Measurements from ENCODE around the gene ARL4A. TPM values are rescaled to one million over a fixed set of nuclear protein-coding genes. Genes with fewer than 3 reads are reported as not detected.
"Not testable (repeated sequence)": the region's sequence is repeated elsewhere in the genome, so short reads cannot be mapped to it uniquely, and the experiment has no call there.

Gene ARL4A
- total RNA-seq, 1 donor from 2014 or later: 44.8 TPM

DNA sequence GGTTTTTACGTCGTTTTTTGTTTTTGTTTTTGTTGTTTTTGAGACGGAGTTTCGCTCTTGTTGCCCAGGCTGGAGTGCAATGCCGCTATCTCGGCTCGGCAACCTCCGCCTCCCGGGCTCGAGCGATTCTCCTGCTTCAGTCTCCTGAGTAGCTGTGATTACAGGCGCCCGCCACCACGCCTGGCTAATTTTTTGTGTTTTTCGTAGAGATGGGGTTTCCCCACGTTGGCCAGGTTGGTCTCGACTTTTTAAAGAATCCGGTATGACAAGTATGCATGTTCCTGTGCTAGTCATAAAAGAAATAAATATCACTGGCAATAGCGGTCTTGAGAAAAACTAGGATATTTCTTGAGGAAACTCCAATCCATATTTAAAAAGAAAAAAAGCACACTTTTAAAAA lies 2.7 kb upstream of the ARL4A start:
- no peak overlapping the region for H3K27ac ChIP-seq
- no peak for TF ChIP-seq CTCF (IDR thresholded peaks at IDR 0.05)
- H3K9me3 ChIP-seq: no peaks in the 10 kb centered on the region
- no peak for ATAC-seq
- DNase-seq: no peak
- no peak overlapping the region for H3K4me3 ChIP-seq
- H3K4me1 ChIP-seq: peaks cover 1% of the 10 kb centered on the region
- intact Hi-C loops (cut with DNase I): loop anchor here (10.0 kb wide), 1 partner anchor 580 kb away; no protein-coding TSS in a partner anchor
- no peaks in the 10 kb centered on the region for H3K27me3 ChIP-seq (ENCODE audit: low read depth)
- no peaks in the 10 kb centered on the region for H3K36me3 ChIP-seq

DNA sequence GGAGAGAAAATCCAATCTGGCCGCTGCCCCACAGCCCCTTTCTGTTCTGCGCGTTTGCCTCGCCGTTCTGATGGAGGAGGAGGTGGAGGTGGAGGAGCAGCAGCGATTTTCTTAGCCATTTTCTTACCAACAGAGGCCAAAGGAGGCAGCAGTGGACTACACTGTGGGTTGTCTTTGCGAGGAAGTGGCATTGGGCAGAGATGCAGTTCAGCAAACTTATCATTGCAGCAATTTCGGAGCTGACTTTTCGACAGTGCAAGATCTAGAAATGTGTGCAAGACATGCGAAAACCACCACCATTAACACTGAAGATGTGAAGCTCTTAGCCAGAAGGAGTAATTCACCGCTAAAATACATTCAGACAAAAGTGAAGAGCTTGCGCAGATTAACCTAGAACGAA lies 1.9 kb upstream of the ARL4A start:
- ATAC-seq: no peak
- H3K27ac ChIP-seq: peak overlapping the region; percentile 97
- intact Hi-C loops (cut with DNase I): loop anchor here (10.0 kb wide), 1 partner anchor 579 kb away; no protein-coding TSS in a partner anchor
- peaks cover 3% of the 10 kb centered on the region for H3K4me1 ChIP-seq
- peak; percentile 51 for TF ChIP-seq CTCF (IDR thresholded peaks at IDR 0.05)
- H3K27me3 ChIP-seq (ENCODE audit: low read depth): no peaks in the 10 kb centered on the region
- DNase-seq: no peak
- H3K4me3 ChIP-seq: peak overlapping the region; percentile 96
- no peaks in the 10 kb centered on the region for H3K9me3 ChIP-seq
- H3K36me3 ChIP-seq: no peaks in the 10 kb centered on the region

DNA sequence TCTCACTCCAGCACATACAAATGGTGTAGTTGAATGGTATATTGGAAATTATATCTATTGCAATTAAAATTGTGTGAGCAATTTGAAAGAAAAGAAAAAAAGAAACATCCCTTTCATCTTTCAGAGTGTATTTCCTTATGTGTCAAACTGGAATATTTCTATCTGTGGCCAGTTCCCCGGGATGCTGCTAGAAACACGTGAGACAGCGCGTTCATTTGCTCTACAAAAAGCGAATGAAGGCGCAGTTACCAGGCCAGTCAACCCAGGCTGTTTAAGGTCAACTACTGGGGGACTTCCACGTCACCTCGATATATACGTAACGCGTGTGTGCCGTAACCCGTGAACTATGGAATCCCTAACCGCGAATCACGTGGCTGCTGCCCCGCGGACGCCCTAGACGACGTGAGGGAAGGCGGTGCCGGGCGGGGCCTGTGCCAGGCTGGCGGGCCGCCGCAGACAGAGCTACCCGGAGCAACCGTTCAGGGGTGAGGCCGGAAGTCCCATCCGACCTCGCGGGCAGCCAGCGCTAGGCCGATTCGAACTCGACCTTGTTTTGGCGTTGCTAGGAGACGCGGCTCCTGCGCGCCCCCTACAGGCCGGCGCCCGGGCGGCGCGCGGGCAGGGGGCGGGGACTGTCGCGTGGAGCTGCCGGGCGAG lies 1.1 kb upstream of the ARL4A start:
- ATAC-seq (peak; percentile 94 to 96), DNase-seq (peak; percentile 98)
- intact Hi-C loops (cut with DNase I): loop anchor here (10.0 kb wide), 1 partner anchor 578 kb away; no protein-coding TSS in a partner anchor
- H3K36me3 ChIP-seq: no peaks in the 10 kb centered on the region
- H3K9me3 ChIP-seq: no peaks in the 10 kb centered on the region
- H3K4me1 ChIP-seq: peaks cover 3% of the 10 kb centered on the region
- no peaks in the 10 kb centered on the region for H3K27me3 ChIP-seq (ENCODE audit: low read depth)
- H3K27ac ChIP-seq: peak overlapping the region; percentile 97
- TF ChIP-seq CTCF (IDR thresholded peaks at IDR 0.05): peak; percentile 90
- peak overlapping the region; percentile 96 for H3K4me3 ChIP-seq

GRCh38 chr7:12687718-12688171 lies 312 bp downstream of the ARL4A start:
- H3K9me3 ChIP-seq: no peaks in the 10 kb centered on the region
- ATAC-seq: no peak
- intact Hi-C loops (cut with DNase I): loop anchor here (10.0 kb wide), 1 partner anchor 577 kb away; no protein-coding TSS in a partner anchor
- H3K27ac ChIP-seq: peak overlapping the region; percentile 97
- no peak for TF ChIP-seq CTCF (IDR thresholded peaks at IDR 0.05)
- no peaks in the 10 kb centered on the region for H3K36me3 ChIP-seq
- H3K4me1 ChIP-seq: peaks cover 4% of the 10 kb centered on the region
- no peak for DNase-seq
- H3K27me3 ChIP-seq (ENCODE audit: low read depth): no peaks in the 10 kb centered on the region
- H3K4me3 ChIP-seq: peak overlapping the region; percentile 96

- not testable (repeated sequence) for H3K4me1 ChIP-seq; H3K27me3 ChIP-seq (ENCODE audit: low read depth); H3K9me3 ChIP-seq; ATAC-seq; DNase-seq; H3K36me3 ChIP-seq
- Histone ChIP-seq H3K4me3 (peak overlapping the region; percentile 96), H3K27ac (peak overlapping the region; percentile 97)
- intact Hi-C loops (cut with DNase I): loop anchor here (10.0 kb wide), 1 partner anchor 576 kb away; no protein-coding TSS in a partner anchor
These were observed 1.2 kb downstream of the ARL4A start for GRCh38 chr7:12688485-12689170.

- Histone ChIP-seq H3K4me3 (peak overlapping the region; percentile 96), H3K9me3 (no peaks in the 10 kb centered on the region), H3K27me3 (ENCODE audit: low read depth) (no peaks in the 10 kb centered on the region), H3K4me1 (peaks cover 8% of the 10 kb centered on the region), H3K27ac (no peak overlapping the region), H3K36me3 (no peaks in the 10 kb centered on the region)
- DNase-seq: no peak
- intact Hi-C loops (cut with DNase I): loop anchor here (10.0 kb wide), 1 partner anchor 575 kb away; no protein-coding TSS in a partner anchor
- no peak for ATAC-seq
- TF ChIP-seq CTCF (IDR thresholded peaks at IDR 0.05): no peak
These were observed 2.0 kb downstream of the ARL4A start for GRCh38 chr7:12689451-12689850.

Measured in lower lobe of right lung (tissue), 2 donors.